ENCODE data around the gene ZMAT5. TPM values are rescaled to one million over a fixed set of nuclear protein-coding genes. Genes with fewer than 3 reads are reported as not detected.

ZMAT5 gene
- total RNA-seq, 1 donor from 2014 or later, result 20.2 TPM

DNA sequence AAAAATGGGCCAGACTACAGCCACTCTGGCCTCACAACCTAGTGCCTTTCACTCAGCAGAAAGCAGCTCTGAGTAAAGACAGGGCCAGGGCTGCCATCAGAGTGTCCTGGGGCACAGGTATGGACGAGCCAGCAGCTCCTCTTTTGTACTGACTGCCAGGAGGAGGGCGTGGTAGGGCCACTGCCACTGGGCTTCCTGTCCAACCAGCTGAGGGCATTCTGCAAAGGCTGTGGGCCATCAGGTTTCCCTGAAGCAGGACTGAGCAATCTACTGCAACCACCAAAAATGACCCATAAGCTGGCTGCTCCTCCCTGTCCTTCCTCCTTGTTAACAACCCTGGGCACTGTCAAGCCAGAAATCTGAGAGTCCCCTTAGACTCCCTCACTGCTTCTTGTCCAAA is 38.2 kb upstream of the ZMAT5 start:
- H3K27me3 Mint-ChIP-seq (ENCODE audit: unreplicated experiment), result peaks cover 3% of the 10 kb centered on the region
- no peak overlapping the region for H3K4me3 Mint-ChIP-seq (ENCODE audit: unreplicated experiment)
- DNase-seq (ENCODE audit: low spot score), result no peak
- peaks cover 36% of the 10 kb centered on the region for H3K36me3 Mint-ChIP-seq (ENCODE audit: low read depth, unreplicated experiment)
- H3K4me1 Mint-ChIP-seq (ENCODE audit: unreplicated experiment), result no peaks in the 10 kb centered on the region
- H3K27ac Mint-ChIP-seq (ENCODE audit: unreplicated experiment), result no peak overlapping the region
- TF ChIP-seq, protein P1, sequence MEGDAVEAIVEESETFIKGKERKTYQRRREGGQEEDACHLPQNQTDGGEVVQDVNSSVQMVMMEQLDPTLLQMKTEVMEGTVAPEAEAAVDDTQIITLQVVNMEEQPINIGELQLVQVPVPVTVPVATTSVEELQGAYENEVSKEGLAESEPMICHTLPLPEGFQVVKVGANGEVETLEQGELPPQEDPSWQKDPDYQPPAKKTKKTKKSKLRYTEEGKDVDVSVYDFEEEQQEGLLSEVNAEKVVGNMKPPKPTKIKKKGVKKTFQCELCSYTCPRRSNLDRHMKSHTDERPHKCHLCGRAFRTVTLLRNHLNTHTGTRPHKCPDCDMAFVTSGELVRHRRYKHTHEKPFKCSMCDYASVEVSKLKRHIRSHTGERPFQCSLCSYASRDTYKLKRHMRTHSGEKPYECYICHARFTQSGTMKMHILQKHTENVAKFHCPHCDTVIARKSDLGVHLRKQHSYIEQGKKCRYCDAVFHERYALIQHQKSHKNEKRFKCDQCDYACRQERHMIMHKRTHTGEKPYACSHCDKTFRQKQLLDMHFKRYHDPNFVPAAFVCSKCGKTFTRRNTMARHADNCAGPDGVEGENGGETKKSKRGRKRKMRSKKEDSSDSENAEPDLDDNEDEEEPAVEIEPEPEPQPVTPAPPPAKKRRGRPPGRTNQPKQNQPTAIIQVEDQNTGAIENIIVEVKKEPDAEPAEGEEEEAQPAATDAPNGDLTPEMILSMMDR (IDR thresholded peaks at IDR 0.05; ENCODE audit: unreplicated experiment), result no peak
- no peaks in the 10 kb centered on the region for H3K9me3 Mint-ChIP-seq (ENCODE audit: unreplicated experiment)

DNA sequence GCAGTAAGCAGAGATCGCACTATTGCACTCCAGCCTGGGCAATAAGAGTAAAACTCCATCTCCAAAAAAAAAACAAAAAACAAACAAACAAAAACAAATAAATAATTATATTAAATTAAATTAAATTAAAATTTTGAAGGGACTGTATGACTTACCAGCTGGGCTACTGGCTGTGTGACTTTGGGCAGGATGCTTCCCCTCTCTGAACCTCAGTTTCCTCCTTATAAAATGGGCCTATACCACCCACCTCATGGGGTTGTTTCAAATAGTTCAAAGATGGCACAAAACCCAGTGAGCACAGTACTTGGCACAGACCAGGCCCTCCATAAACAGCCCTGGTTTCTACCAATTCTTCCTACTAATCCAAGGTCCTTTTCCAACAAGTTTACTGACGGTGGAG is 36.4 kb upstream of the ZMAT5 start:
- TF ChIP-seq, protein P1 (IDR thresholded peaks at IDR 0.05; ENCODE audit: unreplicated experiment), result no peak
- peaks cover 39% of the 10 kb centered on the region for H3K36me3 Mint-ChIP-seq (ENCODE audit: low read depth, unreplicated experiment)
- no peak overlapping the region for H3K4me3 Mint-ChIP-seq (ENCODE audit: unreplicated experiment)
- H3K9me3 Mint-ChIP-seq (ENCODE audit: unreplicated experiment), result no peaks in the 10 kb centered on the region
- DNase-seq (ENCODE audit: low spot score), result no peak
- peaks cover 3% of the 10 kb centered on the region for H3K27me3 Mint-ChIP-seq (ENCODE audit: unreplicated experiment)
- H3K27ac Mint-ChIP-seq (ENCODE audit: unreplicated experiment), result no peak overlapping the region
- H3K4me1 Mint-ChIP-seq (ENCODE audit: unreplicated experiment), result peaks cover 3% of the 10 kb centered on the region

DNA sequence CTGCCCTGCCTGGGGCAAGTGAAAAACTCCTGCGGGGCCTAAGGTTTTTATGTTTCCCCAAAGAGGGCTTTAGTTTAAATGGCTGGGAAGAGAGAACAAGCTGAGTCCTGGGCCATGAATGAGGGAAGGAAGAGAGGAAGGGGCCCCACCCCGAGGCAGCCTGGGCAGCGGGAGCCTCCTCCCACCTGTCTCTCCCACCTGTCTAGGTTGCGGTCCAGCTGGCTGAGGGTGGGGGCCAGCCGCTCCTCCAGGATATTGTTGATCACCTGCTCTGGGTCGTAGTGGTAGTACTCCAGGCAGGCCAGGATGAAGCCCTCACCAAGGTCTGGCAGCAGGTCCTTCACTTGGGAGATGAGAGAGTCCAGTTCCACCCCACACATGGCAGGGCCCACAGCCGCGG is 35.0 kb upstream of the ZMAT5 start:
- H3K27me3 Mint-ChIP-seq (ENCODE audit: unreplicated experiment), result peaks cover 5% of the 10 kb centered on the region
- no peak overlapping the region for H3K27ac Mint-ChIP-seq (ENCODE audit: unreplicated experiment)
- TF ChIP-seq, protein P1 (IDR thresholded peaks at IDR 0.05; ENCODE audit: unreplicated experiment), result no peak
- H3K9me3 Mint-ChIP-seq (ENCODE audit: unreplicated experiment), result no peaks in the 10 kb centered on the region
- peaks cover 4% of the 10 kb centered on the region for H3K4me1 Mint-ChIP-seq (ENCODE audit: unreplicated experiment)
- DNase-seq (ENCODE audit: low spot score), result no peak
- no peak overlapping the region for H3K4me3 Mint-ChIP-seq (ENCODE audit: unreplicated experiment)
- H3K36me3 Mint-ChIP-seq (ENCODE audit: low read depth, unreplicated experiment), result peaks cover 40% of the 10 kb centered on the region

GRCh38 chr22:29801153-29801552 is 34.3 kb upstream of the ZMAT5 start:
- Mint-ChIP-seq H3K36me3 (ENCODE audit: low read depth, unreplicated experiment) (peaks cover 39% of the 10 kb centered on the region), H3K9me3 (ENCODE audit: unreplicated experiment) (no peaks in the 10 kb centered on the region), H3K27me3 (ENCODE audit: unreplicated experiment) (peaks cover 5% of the 10 kb centered on the region), H3K4me3 (ENCODE audit: unreplicated experiment) (no peak overlapping the region), H3K4me1 (ENCODE audit: unreplicated experiment) (peaks cover 4% of the 10 kb centered on the region), H3K27ac (ENCODE audit: unreplicated experiment) (no peak overlapping the region)
- no peak for DNase-seq (ENCODE audit: low spot score)
- TF ChIP-seq, protein P1 (IDR thresholded peaks at IDR 0.05; ENCODE audit: unreplicated experiment), result no peak

DNA sequence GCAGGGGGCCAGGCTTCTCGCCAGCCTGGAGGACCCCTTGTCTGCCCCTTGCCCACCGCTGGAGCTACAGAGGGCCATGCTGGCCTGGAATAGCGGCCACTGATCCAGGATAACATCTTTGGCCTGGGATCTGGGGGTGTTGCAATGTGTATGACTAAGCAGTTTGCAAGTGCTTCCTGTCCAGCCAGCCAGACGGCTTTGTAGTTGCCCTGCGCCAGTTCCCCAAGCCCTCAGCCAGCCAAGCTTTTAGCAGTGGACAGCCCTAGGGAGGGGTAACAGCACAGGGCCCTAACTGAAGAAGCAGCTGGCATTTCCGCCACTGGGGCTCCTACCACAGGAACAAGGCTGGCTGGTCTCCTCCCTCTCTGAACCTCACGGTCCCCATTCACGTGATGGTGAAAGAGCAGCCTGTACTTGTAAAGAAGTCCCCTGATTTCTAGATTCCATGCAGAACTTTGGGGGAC is 32.4 kb upstream of the ZMAT5 start:
- no peak overlapping the region for H3K4me3 Mint-ChIP-seq (ENCODE audit: unreplicated experiment)
- peaks cover 4% of the 10 kb centered on the region for H3K4me1 Mint-ChIP-seq (ENCODE audit: unreplicated experiment)
- TF ChIP-seq, protein P1 (IDR thresholded peaks at IDR 0.05; ENCODE audit: unreplicated experiment), result no peak
- no peaks in the 10 kb centered on the region for H3K9me3 Mint-ChIP-seq (ENCODE audit: unreplicated experiment)
- DNase-seq (ENCODE audit: low spot score), result no peak
- H3K36me3 Mint-ChIP-seq (ENCODE audit: low read depth, unreplicated experiment), result peaks cover 34% of the 10 kb centered on the region
- no peak overlapping the region for H3K27ac Mint-ChIP-seq (ENCODE audit: unreplicated experiment)
- H3K27me3 Mint-ChIP-seq (ENCODE audit: unreplicated experiment), result peaks cover 3% of the 10 kb centered on the region

Data from endothelial cell (in vitro differentiated cells).